ENCODE measurements around the gene FHIP1B.

DNA sequence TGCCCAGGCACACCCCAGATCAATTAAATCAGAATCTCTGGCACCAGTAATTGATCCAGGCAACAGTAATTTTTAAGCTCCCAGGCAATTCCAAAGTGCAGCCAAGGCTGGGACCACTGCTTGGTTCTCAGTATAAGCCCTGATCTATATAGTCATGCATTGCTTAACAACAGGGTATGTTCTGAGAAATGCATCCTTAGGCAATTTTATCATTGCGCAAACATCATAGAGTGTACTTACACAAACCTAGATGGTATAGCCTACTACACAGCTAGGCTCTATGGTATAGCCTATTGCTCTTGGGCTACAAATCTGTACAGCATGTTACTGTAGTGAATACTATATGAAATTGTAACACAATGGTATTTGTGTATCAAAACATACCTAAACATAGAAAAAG is 29.7 kb downstream of the FHIP1B start:
- TF ChIP-seq, protein P1, sequence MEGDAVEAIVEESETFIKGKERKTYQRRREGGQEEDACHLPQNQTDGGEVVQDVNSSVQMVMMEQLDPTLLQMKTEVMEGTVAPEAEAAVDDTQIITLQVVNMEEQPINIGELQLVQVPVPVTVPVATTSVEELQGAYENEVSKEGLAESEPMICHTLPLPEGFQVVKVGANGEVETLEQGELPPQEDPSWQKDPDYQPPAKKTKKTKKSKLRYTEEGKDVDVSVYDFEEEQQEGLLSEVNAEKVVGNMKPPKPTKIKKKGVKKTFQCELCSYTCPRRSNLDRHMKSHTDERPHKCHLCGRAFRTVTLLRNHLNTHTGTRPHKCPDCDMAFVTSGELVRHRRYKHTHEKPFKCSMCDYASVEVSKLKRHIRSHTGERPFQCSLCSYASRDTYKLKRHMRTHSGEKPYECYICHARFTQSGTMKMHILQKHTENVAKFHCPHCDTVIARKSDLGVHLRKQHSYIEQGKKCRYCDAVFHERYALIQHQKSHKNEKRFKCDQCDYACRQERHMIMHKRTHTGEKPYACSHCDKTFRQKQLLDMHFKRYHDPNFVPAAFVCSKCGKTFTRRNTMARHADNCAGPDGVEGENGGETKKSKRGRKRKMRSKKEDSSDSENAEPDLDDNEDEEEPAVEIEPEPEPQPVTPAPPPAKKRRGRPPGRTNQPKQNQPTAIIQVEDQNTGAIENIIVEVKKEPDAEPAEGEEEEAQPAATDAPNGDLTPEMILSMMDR (conservative IDR thresholded peaks at IDR 0.05; ENCODE audit: low read length): no peak
- TF ChIP-seq EZH2phosphoT487 (IDR thresholded peaks at IDR 0.05; ENCODE audit: borderline replicate concordance, low read depth, low read length): no peak
